ENCODE measurements around the gene PTBP2. TPM values are rescaled to one million over a fixed set of nuclear protein-coding genes. Genes with fewer than 3 reads are reported as not detected.
"Not testable (repeated sequence)": the region's sequence is repeated elsewhere in the genome, so short reads cannot be mapped to it uniquely, and the experiment has no call there.

PTBP2 gene
- total and polyA plus RNA-seq, 10 of the 15 experiments (the other 5 are each of a cell fraction or from before 2014, with no cell fraction given) = 5.8 to 17.5 (median 11.1) TPM

DNA sequence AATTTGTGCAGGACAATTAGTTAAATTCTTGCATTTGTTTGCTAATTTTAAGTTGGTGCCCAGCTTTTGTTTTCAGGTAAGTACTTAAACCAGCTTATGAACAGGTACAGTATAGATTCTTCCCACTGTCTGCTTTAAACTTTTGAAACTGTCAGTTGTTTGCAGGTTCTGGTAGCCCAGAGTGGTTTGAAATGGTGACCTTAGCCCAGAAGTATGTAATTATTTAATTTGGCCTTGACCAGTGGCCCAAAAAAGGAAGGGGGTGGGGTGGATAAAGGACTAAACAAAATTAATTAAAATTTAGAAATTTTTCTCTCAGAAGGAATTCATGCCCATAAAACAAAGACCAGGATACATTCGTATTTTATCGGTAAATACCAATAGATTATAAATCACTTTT, 69.0 kb downstream of the PTBP2 start:
- intact Hi-C loops (cut with micrococcal nuclease; ENCODE audit: unreplicated experiment) (no loop called here), in situ Hi-C loops (cut with MboI) (no loop called here)
- Histone ChIP-seq H3K4me1 (ENCODE audit: control insufficient read depth, insufficient read depth, low read length) (no peaks in the 10 kb centered on the region), H3K9ac (ENCODE audit: control insufficient read depth, insufficient read depth, low read length) (no peak overlapping the region), H3K27me3 (replicated peaks in 1 of 2; ENCODE audit: control insufficient read depth in 2 of 2, insufficient read depth in 2 of 2, low read length in 1 of 2) (no peaks in the 10 kb centered on the region), H3K27ac (ENCODE audit: control insufficient read depth, insufficient read depth) (no peak overlapping the region), H3K9me3 (replicated peaks; ENCODE audit: control insufficient read depth, insufficient read depth, low read length) (no peaks in the 10 kb centered on the region), H3K4me2 (ENCODE audit: control insufficient read depth, insufficient read depth) (no peak overlapping the region), H4K20me1 (ENCODE audit: control insufficient read depth, insufficient read depth) (no peaks in the 10 kb centered on the region), H3K4me3 (no peak overlapping the region), H2AFZ (ENCODE audit: control insufficient read depth, low read depth, low read length) (no peak overlapping the region), H3K79me2 (ENCODE audit: control insufficient read depth, insufficient read depth, low read length) (no peaks in the 10 kb centered on the region), H3K36me3 (ENCODE audit: control insufficient read depth in 2 of 2, insufficient read depth in 2 of 2, low read length in 1 of 2) (peaks cover 0 to 7% of the 10 kb centered on the region in 2 experiments; a peak in 2 of 4 replicates)
- ATAC-seq = no peak
- ChIA-PET POLR2A (no interaction called here), SMC1A (ENCODE audit: uncharacterized antibody, unreplicated experiment) (interaction anchor here (0.8 kb wide), 1 partner anchor 12 kb away, joined by 3 read pairs; no protein-coding TSS in a partner anchor), CTCF (interaction anchor here (0.7 kb wide), 1 partner anchor 165 kb away, joined by 3 read pairs; no protein-coding TSS in a partner anchor), RAD21 (ENCODE audit: unreplicated experiment) (interaction anchor here (0.6 kb wide), 1 partner anchor 12 kb away, joined by 3 read pairs; no protein-coding TSS in a partner anchor)
- TF ChIP-seq BRCA1 (IDR thresholded peaks at IDR 0.05; ENCODE audit: low read depth, low read length) (no peak), HDAC2 (IDR thresholded peaks at IDR 0.05) (no peak)
- DNase-seq (ENCODE audit: low read depth, low spot score) = no peak
- 100% methylated on average over 2 of the region's 2 CpGs for WGBS (ENCODE audit: insufficient coverage, insufficient replicate concordance, low lambda C conversion rate, missing lambda C conversion rate)
- no TSS peak for BruUV-seq (replicated peaks)
- no peak for FAIRE-seq

DNA sequence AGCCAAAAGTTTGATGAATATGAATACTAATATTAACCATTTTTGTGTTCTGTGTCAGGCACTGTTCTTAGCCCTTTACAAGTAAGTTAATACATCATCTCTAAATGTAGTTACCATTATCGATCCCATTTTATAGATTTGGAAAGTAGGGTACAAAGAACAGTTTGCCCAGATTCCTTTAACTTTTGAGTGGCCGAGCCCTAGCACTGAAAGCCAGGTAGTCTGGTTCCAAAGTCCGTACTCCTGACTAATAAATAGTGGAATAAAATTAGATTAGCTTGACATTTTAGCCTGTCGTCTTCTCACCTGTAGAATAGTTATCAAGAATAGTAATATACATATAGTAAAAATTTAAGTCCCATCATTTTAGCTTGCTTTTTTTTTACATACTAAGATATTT, 70.6 kb downstream of the PTBP2 start:
- Histone ChIP-seq H3K4me3 (no peak overlapping the region), H3K4me2 (ENCODE audit: control insufficient read depth, insufficient read depth) (no peak overlapping the region), H4K20me1 (ENCODE audit: control insufficient read depth, insufficient read depth) (no peaks in the 10 kb centered on the region), H3K79me2 (ENCODE audit: control insufficient read depth, insufficient read depth, low read length) (no peaks in the 10 kb centered on the region), H2AFZ (ENCODE audit: control insufficient read depth, low read depth, low read length) (no peak overlapping the region), H3K4me1 (ENCODE audit: control insufficient read depth, insufficient read depth, low read length) (no peaks in the 10 kb centered on the region), H3K9ac (ENCODE audit: control insufficient read depth, insufficient read depth, low read length) (no peak overlapping the region), H3K36me3 (ENCODE audit: control insufficient read depth in 2 of 2, insufficient read depth in 2 of 2, low read length in 1 of 2) (peaks cover 0 to 6% of the 10 kb centered on the region in 2 experiments; a peak in 2 of 4 replicates), H3K27me3 (replicated peaks in 1 of 2; ENCODE audit: control insufficient read depth in 2 of 2, insufficient read depth in 2 of 2, low read length in 1 of 2) (no peaks in the 10 kb centered on the region), H3K27ac (ENCODE audit: control insufficient read depth, insufficient read depth) (no peak overlapping the region), H3K9me3 (replicated peaks; ENCODE audit: control insufficient read depth, insufficient read depth, low read length) (no peaks in the 10 kb centered on the region)
- RAD21 ChIA-PET (ENCODE audit: unreplicated experiment) = no interaction called here
- BruUV-seq (replicated peaks) = no TSS peak
- no peak for ATAC-seq
- in situ Hi-C loops (cut with MboI) (no loop called here), intact Hi-C loops (cut with micrococcal nuclease; ENCODE audit: unreplicated experiment) (no loop called here)
- DNase-seq (ENCODE audit: low read depth, low spot score) = no peak
- TF ChIP-seq TARDBP (IDR thresholded peaks at IDR 0.05; ENCODE audit: borderline replicate concordance) (no peak), ZNF274 (IDR thresholded peaks at IDR 0.05; ENCODE audit: insufficient read depth, insufficient read length) (no peak)
- TF ChIP-seq, protein P1, sequence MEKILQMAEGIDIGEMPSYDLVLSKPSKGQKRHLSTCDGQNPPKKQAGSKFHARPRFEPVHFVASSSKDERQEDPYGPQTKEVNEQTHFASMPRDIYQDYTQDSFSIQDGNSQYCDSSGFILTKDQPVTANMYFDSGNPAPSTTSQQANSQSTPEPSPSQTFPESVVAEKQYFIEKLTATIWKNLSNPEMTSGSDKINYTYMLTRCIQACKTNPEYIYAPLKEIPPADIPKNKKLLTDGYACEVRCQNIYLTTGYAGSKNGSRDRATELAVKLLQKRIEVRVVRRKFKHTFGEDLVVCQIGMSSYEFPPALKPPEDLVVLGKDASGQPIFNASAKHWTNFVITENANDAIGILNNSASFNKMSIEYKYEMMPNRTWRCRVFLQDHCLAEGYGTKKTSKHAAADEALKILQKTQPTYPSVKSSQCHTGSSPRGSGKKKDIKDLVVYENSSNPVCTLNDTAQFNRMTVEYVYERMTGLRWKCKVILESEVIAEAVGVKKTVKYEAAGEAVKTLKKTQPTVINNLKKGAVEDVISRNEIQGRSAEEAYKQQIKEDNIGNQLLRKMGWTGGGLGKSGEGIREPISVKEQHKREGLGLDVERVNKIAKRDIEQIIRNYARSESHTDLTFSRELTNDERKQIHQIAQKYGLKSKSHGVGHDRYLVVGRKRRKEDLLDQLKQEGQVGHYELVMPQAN (conservative IDR thresholded peaks at IDR 0.05) = no peak
- TF ChIP-seq, protein P2, sequence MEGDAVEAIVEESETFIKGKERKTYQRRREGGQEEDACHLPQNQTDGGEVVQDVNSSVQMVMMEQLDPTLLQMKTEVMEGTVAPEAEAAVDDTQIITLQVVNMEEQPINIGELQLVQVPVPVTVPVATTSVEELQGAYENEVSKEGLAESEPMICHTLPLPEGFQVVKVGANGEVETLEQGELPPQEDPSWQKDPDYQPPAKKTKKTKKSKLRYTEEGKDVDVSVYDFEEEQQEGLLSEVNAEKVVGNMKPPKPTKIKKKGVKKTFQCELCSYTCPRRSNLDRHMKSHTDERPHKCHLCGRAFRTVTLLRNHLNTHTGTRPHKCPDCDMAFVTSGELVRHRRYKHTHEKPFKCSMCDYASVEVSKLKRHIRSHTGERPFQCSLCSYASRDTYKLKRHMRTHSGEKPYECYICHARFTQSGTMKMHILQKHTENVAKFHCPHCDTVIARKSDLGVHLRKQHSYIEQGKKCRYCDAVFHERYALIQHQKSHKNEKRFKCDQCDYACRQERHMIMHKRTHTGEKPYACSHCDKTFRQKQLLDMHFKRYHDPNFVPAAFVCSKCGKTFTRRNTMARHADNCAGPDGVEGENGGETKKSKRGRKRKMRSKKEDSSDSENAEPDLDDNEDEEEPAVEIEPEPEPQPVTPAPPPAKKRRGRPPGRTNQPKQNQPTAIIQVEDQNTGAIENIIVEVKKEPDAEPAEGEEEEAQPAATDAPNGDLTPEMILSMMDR (IDR thresholded peaks at IDR 0.05 in 2 of 3, conservative IDR thresholded peaks at IDR 0.05 in 1 of 3; ENCODE audit: control insufficient read depth in 2 of 3, extremely low read depth in 1 of 3, insufficient read depth in 1 of 3, low read depth in 3 of 3, low read length in 3 of 3) = no peak
- SMC1A ChIA-PET (ENCODE audit: uncharacterized antibody, unreplicated experiment) = interaction anchor here (1.1 kb wide), 1 partner anchor 10 kb away, joined by 3 read pairs; no protein-coding TSS in a partner anchor
- peak; percentile 47 for FAIRE-seq
- WGBS (ENCODE audit: insufficient coverage, insufficient replicate concordance, low lambda C conversion rate, missing lambda C conversion rate) = 96% methylated on average over 4 of the region's 4 CpGs
- CTCF ChIA-PET = no interaction called here
- POLR2A ChIA-PET = interaction anchor here (0.5 kb wide), 1 partner anchor 31 kb away, joined by 3 read pairs; no protein-coding TSS in a partner anchor

DNA sequence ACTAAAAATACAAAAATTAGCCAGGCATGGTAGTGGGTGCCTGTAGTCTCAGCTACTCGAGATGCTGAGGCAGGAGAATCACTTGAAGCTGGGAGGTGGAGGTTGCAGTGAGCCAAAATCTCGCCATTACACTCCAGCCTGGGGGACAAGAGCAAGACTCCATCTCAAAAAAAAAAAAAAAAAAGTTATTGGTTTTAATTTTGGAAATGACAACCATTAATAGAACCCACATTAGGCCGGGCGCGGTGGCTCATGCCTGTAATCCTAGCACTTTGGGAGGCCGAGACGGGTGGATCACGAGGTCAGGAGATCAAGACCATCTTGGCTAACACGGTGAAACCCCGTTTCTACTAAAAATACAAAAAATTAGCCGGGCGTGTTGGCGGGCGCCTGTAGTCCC, 80.1 kb downstream of the PTBP2 start:
- FAIRE-seq; ATAC-seq; BruUV-seq (replicated peaks); H3K36me3 ChIP-seq (ENCODE audit: control insufficient read depth in 2 of 2, insufficient read depth in 2 of 2, low read length in 1 of 2); H3K27me3 ChIP-seq (replicated peaks in 1 of 2; ENCODE audit: control insufficient read depth in 2 of 2, insufficient read depth in 2 of 2, low read length in 1 of 2); H3K4me3 ChIP-seq; H3K4me1 ChIP-seq (ENCODE audit: control insufficient read depth, insufficient read depth, low read length); H3K27ac ChIP-seq (ENCODE audit: control insufficient read depth, insufficient read depth); in situ Hi-C loops (cut with MboI); DNase-seq (ENCODE audit: low read depth, low spot score); H4K20me1 ChIP-seq (ENCODE audit: control insufficient read depth, insufficient read depth); CTCF ChIA-PET; H3K9ac ChIP-seq (ENCODE audit: control insufficient read depth, insufficient read depth, low read length); H3K9me3 ChIP-seq (replicated peaks; ENCODE audit: control insufficient read depth, insufficient read depth, low read length); RAD21 ChIA-PET (ENCODE audit: unreplicated experiment); H3K4me2 ChIP-seq (ENCODE audit: control insufficient read depth, insufficient read depth); intact Hi-C loops (cut with micrococcal nuclease; ENCODE audit: unreplicated experiment); H2AFZ ChIP-seq (ENCODE audit: control insufficient read depth, low read depth, low read length); H3K79me2 ChIP-seq (ENCODE audit: control insufficient read depth, insufficient read depth, low read length): not testable (repeated sequence)
- WGBS (ENCODE audit: insufficient coverage, insufficient replicate concordance, low lambda C conversion rate, missing lambda C conversion rate) = 100% methylated on average over 8 of the region's 14 CpGs
- POLR2A ChIA-PET = interaction anchor here (0.6 kb wide), 1 partner anchor 434 kb away, joined by 3 read pairs; no protein-coding TSS in a partner anchor
- SMC1A ChIA-PET (ENCODE audit: uncharacterized antibody, unreplicated experiment) = interaction anchor here (0.6 kb wide), 1 partner anchor 123 kb away, joined by 3 read pairs; no protein-coding TSS in a partner anchor
